A549 treated with ZK216348 at 1 μM for 4 hours (cell line): ENCODE results near the gene AP3B1. TPM values are rescaled to one million over a fixed set of nuclear protein-coding genes. Genes with fewer than 3 reads are reported as not detected.

Experiments used
- total RNA-seq: library from RNA; stranded (reverse); fragments of 200-300 nt; extraction: Qiagen RNA extraction; gene quantifications from 5 replicates; pipeline ENCODE4 v1.2.3, GENCODE V29; 2022; ENCODE audit warnings: low read depth

AP3B1 gene, protein sequence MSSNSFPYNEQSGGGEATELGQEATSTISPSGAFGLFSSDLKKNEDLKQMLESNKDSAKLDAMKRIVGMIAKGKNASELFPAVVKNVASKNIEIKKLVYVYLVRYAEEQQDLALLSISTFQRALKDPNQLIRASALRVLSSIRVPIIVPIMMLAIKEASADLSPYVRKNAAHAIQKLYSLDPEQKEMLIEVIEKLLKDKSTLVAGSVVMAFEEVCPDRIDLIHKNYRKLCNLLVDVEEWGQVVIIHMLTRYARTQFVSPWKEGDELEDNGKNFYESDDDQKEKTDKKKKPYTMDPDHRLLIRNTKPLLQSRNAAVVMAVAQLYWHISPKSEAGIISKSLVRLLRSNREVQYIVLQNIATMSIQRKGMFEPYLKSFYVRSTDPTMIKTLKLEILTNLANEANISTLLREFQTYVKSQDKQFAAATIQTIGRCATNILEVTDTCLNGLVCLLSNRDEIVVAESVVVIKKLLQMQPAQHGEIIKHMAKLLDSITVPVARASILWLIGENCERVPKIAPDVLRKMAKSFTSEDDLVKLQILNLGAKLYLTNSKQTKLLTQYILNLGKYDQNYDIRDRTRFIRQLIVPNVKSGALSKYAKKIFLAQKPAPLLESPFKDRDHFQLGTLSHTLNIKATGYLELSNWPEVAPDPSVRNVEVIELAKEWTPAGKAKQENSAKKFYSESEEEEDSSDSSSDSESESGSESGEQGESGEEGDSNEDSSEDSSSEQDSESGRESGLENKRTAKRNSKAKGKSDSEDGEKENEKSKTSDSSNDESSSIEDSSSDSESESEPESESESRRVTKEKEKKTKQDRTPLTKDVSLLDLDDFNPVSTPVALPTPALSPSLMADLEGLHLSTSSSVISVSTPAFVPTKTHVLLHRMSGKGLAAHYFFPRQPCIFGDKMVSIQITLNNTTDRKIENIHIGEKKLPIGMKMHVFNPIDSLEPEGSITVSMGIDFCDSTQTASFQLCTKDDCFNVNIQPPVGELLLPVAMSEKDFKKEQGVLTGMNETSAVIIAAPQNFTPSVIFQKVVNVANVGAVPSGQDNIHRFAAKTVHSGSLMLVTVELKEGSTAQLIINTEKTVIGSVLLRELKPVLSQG
- 23.2 to 34.8 TPM (median 31.4 TPM) in 5 replicates for total RNA-seq

DNA sequence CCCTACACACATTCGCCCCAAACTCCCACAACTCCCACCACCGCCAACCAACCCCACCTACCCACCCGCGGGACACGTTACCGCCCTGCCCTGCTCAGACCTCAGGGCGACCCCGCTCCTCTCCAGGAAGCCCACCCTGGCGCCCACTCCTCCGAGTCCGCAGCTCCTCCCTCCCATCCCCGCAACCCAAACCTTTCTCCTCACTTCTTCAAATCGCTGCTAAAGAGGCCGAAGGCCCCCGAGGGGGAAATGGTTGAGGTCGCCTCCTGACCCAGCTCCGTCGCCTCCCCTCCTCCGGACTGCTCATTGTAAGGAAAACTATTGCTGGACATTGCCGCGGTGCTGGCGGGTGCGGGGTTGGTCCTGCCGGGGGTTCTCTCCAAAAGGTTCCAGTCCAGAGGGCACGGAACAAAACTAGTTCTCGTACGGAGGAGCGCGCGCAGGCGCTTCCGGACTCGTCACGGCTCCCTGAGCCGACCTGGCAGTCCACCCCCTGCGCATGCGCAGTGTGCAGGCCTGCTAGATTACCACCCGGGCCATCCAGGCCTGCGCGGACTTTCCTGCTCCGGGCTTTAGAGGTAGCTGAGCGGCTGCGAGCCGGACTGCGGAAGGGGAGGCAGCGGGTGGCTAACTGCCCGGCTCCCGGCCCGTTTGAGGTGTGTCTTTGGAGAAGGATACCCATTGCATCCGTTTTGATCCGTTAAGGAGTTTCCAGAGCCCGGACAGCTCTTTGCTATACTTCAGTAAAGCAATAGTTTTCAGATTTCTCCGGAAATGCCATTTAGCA, at the start of gene AP3B1:
TSS of gene AP3B1 (minus strand) at position 451 of the 787 bp plus-strand sequence. CDS start at position 332, 119 bp downstream.

Other genes with a start within 250 kb of the AP3B1 start
- 14.2 to 29.2 TPM (median 22.3 TPM) in 5 replicates for gene SCAMP1, start 65.9 kb upstream of the AP3B1 start, total RNA-seq